Stimulated activated naive CD8-positive, alpha-beta T cell treated with anti-CD3 and anti-CD28 coated beads, Interleukin-15, Interleukin-2, amounts not matched to agents 100 ng/mL and 50 ng/mL, for 24 hours (primary cell): ENCODE measurements around the gene ZBTB9.
A peak's percentile ranks its signal among the peaks of the same experiment; 100 is the strongest.

ENCODE experiments used
- H3K27ac Mint-ChIP-seq: one replicate; pipeline ENCODE4 v1.8.0; 2021; ENCODE audit warnings: mild to moderate bottlenecking, mixed read lengths
- H3K27me3 Mint-ChIP-seq: one replicate; pipeline ENCODE4 v1.8.0; 2021; ENCODE audit warnings: mixed read lengths
- H3K36me3 Mint-ChIP-seq: one replicate; pipeline ENCODE4 v1.8.0; 2021; ENCODE audit warnings: low read depth, mixed read lengths
- H3K4me1 Mint-ChIP-seq: one replicate; pipeline ENCODE4 v1.8.0; 2021; ENCODE audit warnings: low read depth, mixed read lengths
- H3K4me3 Mint-ChIP-seq: one replicate; pipeline ENCODE4 v1.8.0; 2021; ENCODE audit warnings: mild to moderate bottlenecking, mixed read lengths
- H3K9me3 Mint-ChIP-seq: one replicate; pipeline ENCODE4 v1.8.0; 2021; ENCODE audit warnings: mixed read lengths

Gene ZBTB9, protein sequence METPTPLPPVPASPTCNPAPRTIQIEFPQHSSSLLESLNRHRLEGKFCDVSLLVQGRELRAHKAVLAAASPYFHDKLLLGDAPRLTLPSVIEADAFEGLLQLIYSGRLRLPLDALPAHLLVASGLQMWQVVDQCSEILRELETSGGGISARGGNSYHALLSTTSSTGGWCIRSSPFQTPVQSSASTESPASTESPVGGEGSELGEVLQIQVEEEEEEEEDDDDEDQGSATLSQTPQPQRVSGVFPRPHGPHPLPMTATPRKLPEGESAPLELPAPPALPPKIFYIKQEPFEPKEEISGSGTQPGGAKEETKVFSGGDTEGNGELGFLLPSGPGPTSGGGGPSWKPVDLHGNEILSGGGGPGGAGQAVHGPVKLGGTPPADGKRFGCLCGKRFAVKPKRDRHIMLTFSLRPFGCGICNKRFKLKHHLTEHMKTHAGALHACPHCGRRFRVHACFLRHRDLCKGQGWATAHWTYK

DNA sequence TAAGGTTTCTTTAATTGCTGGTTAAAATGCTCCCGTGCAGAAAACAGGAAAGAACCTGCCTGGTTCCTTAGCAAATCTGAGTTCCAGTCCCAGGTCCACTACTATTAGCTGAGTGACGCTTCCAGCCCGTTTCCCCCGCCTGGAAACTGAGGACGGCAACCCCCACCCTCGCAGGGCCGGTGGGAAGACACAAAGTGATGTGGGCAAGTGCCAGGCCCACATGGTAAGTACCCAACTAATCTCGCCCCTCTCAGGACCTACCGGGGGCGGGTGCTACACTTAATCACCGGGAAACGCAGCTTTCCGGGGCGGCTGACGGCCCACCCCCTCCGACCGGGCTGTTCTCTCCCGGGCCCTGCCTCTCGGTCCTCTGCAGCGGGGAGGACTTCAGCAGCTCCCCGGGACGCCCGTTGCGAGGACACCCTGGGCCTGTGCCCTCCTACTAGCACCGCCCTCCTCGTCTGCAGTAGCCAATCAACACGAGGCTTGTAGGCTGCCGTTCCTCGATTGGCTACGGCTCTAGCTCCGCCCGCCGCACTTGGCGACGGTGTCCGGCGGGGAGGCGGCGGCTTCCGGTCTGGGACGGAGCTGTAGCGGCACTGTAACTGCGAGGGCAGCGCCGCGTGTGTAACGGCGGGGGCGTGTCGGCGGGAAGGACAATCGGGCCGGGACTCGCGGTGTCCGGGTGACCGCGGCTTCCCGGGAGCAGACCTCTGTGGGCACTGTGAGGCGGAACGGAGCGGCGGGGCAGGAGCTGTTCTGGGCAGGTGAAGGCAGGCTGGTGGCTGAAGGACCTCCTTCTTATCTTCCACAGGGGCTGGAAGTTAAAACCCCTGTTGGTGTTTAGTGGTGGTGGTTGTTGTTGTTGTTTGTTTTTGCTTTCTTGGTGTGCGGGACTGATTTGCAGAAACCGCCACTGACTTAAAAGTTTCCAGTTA lies at the start of gene ZBTB9:
ZBTB9 (plus strand) TSS at position 568 of the 938 bp plus-strand sequence. CDS start 525 bp downstream, outside the sequence.
- peak within 1 kb of the TSS; percentile 88 for H3K27ac Mint-ChIP-seq
- H3K27me3 Mint-ChIP-seq, result no peaks in the 10 kb centered on the region
- H3K9me3 Mint-ChIP-seq, result no peaks in the 10 kb centered on the region
- peaks cover 30% of the 10 kb centered on the region for H3K4me1 Mint-ChIP-seq
- H3K4me3 Mint-ChIP-seq, result peak within 1 kb of the TSS; percentile 93
- H3K36me3 Mint-ChIP-seq, result peaks cover 27% of the 10 kb centered on the region

DNA sequence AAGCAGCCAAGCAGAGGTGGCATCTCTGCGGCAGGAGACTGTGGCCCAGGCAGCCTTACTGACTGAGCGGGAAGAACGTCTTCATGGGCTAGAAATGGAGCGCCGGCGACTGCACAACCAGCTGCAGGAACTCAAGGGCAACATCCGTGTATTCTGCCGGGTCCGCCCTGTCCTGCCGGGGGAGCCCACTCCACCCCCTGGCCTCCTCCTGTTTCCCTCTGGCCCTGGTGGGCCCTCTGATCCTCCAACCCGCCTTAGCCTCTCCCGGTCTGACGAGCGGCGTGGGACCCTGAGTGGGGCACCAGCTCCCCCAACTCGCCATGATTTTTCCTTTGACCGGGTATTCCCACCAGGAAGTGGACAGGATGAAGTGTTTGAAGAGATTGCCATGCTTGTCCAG lies 49.5 kb upstream of the ZBTB9 start:
- Mint-ChIP-seq H3K36me3 (peaks cover 76% of the 10 kb centered on the region), H3K4me1 (peaks cover 9% of the 10 kb centered on the region), H3K27me3 (no peaks in the 10 kb centered on the region), H3K9me3 (no peaks in the 10 kb centered on the region), H3K27ac (no peak overlapping the region), H3K4me3 (no peak overlapping the region)

DNA sequence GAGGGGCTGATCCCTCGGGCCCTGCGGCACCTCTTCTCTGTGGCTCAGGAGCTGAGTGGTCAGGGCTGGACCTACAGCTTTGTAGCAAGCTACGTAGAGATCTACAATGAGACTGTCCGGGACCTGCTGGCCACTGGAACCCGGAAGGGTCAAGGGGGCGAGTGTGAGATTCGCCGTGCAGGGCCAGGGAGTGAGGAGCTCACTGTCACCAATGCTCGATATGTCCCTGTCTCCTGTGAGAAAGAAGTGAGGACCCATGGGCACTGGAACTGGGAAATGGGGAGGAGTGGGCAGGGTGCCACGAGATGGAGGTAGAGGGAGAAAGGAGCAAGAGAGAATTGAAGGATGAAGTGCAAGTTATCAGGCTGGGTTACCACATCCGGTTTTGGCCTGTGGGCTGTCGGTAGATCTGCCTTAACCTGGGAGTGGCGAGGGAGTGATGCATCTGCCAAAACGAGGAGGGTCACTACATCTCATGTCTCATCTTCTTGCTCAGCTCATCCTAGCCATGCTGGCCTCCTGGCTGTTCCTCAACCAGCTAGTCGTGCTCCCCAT lies 48.9 kb upstream of the ZBTB9 start:
- Mint-ChIP-seq H3K27ac (no peak overlapping the region), H3K27me3 (no peaks in the 10 kb centered on the region), H3K4me3 (no peak overlapping the region), H3K9me3 (no peaks in the 10 kb centered on the region), H3K4me1 (peaks cover 11% of the 10 kb centered on the region), H3K36me3 (peaks cover 72% of the 10 kb centered on the region)

DNA sequence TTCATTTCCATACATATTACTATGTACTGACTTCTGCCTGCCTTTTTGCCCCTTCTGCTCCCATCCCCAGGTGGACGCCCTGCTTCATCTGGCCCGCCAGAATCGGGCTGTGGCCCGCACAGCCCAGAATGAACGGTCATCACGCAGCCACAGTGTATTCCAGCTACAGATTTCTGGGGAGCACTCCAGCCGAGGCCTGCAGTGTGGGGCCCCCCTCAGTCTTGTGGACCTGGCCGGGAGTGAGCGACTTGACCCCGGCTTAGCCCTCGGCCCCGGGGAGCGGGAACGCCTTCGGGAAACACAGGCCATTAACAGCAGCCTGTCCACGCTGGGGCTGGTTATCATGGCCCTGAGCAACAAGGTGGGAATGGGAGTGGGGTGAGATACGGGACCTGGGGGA lies 48.2 kb upstream of the ZBTB9 start:
- peaks cover 72% of the 10 kb centered on the region for H3K36me3 Mint-ChIP-seq
- H3K4me1 Mint-ChIP-seq, result peaks cover 11% of the 10 kb centered on the region
- no peak overlapping the region for H3K4me3 Mint-ChIP-seq
- no peak overlapping the region for H3K27ac Mint-ChIP-seq
- no peaks in the 10 kb centered on the region for H3K27me3 Mint-ChIP-seq
- no peaks in the 10 kb centered on the region for H3K9me3 Mint-ChIP-seq

DNA sequence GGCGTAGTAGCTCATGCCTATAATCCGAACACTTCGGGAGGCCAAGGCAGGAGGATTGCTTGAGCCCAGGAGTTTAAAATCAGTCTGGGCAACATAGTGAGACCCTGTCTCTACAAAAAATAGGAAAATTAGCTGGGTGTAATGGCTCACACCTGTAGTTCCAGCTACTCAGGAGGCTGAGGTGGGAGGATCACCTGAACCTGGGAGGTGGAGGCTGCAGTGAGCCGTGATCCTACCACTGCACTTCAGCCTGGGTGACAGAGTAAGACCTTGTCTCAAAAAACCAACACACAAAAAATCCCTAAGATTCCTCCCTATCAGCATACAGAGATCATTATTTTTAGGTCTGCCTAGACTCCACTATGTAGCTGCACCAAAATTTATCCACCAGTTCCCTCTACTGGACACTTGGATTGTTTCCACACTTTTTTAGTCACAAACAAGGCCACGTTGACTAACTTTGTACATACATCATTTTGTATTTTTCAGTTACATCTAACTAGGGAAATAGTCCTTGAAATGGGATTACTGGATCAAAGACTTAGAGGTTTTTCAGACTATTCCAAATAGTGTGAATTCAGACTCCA lies 47.2 kb upstream of the ZBTB9 start:
- H3K27me3 Mint-ChIP-seq, result no peaks in the 10 kb centered on the region
- peaks cover 68% of the 10 kb centered on the region for H3K36me3 Mint-ChIP-seq
- peaks cover 20% of the 10 kb centered on the region for H3K4me1 Mint-ChIP-seq
- no peak overlapping the region for H3K27ac Mint-ChIP-seq
- H3K9me3 Mint-ChIP-seq, result no peaks in the 10 kb centered on the region
- H3K4me3 Mint-ChIP-seq, result no peak overlapping the region

DNA sequence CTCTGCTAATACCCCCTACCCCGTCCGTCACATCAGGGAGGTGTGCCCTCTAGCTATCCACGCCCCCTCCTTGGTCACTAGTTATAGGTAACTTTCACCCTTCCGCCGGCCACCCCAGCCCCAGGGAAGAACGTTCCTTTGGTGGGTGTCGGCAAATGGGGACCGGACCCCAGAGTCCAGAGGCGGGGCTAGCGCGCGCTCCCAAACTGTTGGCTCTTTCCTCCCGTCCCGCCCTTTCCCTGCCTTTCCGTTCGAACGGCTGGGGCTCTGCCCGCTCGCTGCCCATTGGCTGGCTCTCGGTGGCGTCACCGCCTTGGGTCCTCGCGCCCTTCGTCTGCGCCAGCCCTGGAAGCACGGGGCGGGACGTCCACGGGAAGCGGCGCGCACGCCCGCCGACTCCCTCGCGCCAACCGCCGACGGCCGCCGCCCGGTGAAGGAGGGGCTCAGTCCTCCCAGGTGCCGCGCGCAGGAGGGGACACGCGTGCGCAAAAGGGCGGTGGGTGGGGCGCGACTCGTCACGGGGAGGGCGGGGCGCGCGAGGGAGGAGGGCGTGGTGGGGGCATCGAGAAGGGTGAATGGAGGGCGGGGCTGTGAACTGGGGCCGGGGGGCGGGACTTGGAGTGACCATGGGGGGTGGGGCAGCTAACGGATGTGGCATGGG lies 44.2 kb upstream of the ZBTB9 start:
- Mint-ChIP-seq H3K36me3 (peaks cover 61% of the 10 kb centered on the region), H3K27ac (peak overlapping the region; percentile 93), H3K4me3 (peak overlapping the region; percentile 83), H3K4me1 (peaks cover 44% of the 10 kb centered on the region), H3K27me3 (no peaks in the 10 kb centered on the region), H3K9me3 (no peaks in the 10 kb centered on the region)

DNA sequence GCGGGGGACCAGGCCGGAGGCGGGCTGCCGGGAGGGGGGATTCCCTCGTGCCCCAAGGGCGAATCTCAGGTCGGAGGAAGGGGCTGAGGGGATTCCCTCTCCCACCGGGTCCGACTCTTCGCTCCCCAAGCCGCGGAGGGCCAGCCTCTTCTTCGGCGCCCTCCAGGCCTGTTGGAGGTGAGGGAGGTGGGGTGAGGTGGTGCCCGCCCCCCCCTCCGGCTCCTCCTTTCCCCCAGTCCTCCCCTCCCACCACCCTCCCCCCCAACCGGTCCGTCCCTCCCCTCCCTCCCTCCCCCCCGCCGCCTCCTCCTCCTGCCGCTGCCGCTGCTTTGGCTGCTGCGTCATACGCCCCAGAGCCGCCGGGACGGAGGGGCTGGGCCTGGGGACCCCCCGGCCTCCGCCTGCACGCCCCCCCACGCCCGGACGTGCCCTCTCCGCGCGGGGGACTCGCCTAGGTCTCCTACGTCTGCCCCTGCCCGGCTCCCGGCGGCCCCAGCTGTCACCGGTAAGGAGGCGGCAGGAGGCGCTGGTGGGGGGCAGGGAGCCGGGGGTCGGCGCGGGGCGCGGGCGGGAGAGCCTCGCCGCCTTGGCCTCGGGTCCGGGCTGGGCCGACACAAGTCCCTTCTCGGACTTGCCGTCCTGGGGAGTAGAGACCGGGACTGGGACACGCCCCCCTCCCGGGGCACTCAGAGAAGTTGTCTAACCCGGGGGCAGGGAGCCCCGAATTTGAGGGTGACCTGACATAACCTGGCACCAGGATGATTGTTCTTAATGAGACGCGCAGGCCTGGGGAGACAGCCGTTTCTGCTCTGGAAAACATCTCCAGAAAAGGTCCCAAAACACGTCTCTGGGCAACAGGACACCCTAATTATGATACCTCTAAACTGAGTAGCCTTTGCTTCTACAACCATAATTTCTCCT lies 43.4 kb upstream of the ZBTB9 start, which contains the start of gene PHF1:
PHF1 (plus strand) TSS at position 304 of the 921 bp plus-strand sequence. CDS start 1,250 bp downstream, outside the sequence.
- Mint-ChIP-seq H3K27me3 (no peaks in the 10 kb centered on the region), H3K27ac (peak within 1 kb of the TSS; percentile 93), H3K4me3 (peak within 1 kb of the TSS; percentile 83), H3K36me3 (peaks cover 60% of the 10 kb centered on the region), H3K9me3 (no peaks in the 10 kb centered on the region), H3K4me1 (peaks cover 52% of the 10 kb centered on the region)

DNA sequence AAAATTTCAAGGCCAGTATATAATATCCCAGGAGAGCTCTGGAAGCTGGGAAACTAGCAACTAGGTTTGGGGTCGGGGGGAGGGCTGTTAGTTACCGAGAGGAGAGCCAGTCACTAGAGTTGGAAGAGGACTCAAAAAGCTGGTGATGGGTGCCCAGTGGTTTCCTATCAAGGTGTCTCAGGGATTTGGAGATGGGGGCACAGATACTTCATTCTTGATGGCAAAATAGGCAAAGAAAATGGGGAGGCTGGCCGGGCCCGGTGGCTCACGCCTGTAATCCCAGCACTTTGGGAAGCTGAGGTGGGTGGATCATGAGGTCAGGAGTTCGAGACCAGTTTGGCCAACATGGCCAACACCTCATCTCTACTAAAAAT lies 42.8 kb upstream of the ZBTB9 start:
- Mint-ChIP-seq H3K27me3 (no peaks in the 10 kb centered on the region), H3K27ac (peak overlapping the region; percentile 72), H3K4me3 (peak overlapping the region; percentile 83), H3K36me3 (peaks cover 60% of the 10 kb centered on the region), H3K4me1 (peaks cover 58% of the 10 kb centered on the region), H3K9me3 (no peaks in the 10 kb centered on the region)

DNA sequence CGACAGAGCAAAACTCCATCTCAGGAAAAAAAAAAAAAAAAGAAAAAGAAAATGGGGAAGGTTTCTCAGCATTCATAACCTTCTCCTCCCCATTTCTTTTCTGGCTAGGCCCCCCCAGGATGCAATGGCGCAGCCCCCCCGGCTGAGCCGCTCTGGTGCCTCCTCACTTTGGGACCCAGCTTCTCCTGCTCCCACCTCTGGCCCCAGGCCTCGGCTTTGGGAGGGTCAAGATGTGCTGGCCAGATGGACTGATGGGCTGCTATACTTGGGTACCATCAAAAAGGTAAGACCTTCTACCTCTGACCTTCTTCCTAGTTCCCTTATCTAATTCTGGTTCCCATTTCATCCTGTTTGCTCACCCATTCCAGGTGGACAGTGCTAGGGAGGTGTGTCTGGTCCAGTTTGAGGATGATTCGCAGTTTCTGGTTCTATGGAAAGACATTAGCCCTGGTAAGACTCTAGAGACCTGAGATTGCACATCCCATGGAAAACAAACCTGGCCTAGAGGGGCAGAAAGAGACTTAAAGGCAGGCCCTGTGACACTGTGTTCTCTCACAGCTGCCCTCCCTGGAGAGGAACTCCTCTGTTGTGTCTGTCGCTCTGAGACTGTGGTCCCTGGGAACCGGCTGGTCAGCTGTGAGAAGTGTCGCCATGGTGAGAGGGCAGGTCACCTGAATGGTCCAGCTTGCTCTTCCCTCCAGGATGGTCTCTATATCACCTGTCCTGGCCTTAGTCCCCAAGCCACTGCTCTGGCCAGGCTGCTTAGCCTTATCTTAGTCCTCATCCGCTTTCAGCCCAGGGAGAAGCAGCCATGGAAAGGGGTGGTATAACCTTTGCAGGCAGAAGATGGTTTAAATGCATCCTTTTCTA lies 42.0 kb upstream of the ZBTB9 start:
- H3K4me1 Mint-ChIP-seq, result peaks cover 66% of the 10 kb centered on the region

DNA sequence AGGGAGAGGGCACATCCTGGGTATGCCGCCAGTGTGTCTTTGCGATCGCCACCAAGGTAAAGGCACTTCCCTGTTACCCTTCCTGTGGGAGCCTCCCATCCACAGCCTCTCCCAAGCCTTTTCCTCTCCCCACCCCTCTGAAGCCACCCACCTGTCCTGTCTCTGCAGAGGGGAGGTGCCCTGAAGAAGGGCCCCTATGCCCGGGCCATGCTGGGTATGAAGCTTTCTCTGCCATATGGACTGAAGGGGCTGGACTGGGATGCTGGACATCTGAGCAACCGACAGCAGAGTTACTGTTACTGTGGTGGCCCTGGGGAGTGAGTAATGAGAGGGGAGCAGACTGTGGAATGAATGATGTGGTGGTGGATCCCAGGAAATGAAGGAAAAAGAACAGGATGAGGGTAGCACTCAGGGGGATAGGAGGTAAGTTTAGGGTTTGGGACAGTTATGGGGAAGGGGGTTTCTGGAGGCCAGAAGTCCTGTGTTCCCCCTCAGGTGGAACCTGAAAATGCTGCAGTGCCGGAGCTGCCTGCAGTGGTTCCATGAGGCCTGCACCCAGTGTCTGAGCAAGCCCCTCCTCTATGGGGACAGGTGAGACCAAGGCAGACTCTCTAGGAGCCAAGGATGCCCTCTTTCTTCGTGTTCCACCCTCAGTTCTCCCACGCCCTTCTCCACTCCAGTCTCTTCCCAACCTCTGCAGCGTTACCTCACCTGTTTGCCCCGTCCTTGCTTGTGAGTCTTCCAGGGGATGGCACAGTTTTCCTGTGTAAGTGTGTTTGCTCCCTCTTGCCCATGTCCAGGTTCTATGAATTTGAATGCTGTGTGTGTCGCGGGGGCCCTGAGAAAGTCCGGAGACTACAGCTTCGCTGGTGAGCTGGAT lies 40.9 kb upstream of the ZBTB9 start:
- H3K4me1 Mint-ChIP-seq, result peaks cover 70% of the 10 kb centered on the region
- no peaks in the 10 kb centered on the region for H3K9me3 Mint-ChIP-seq
- H3K4me3 Mint-ChIP-seq, result no peak overlapping the region
- peaks cover 45% of the 10 kb centered on the region for H3K36me3 Mint-ChIP-seq
- H3K27me3 Mint-ChIP-seq, result no peaks in the 10 kb centered on the region
- no peak overlapping the region for H3K27ac Mint-ChIP-seq

More for the DNA sequence above, 42.0 kb upstream of the ZBTB9 start:
- H3K36me3 Mint-ChIP-seq, result peaks cover 54% of the 10 kb centered on the region
- peak overlapping the region; percentile 81 for H3K27ac Mint-ChIP-seq
- no peaks in the 10 kb centered on the region for H3K9me3 Mint-ChIP-seq
- H3K27me3 Mint-ChIP-seq, result no peaks in the 10 kb centered on the region
- H3K4me3 Mint-ChIP-seq, result peak overlapping the region; percentile 51

DNA sequence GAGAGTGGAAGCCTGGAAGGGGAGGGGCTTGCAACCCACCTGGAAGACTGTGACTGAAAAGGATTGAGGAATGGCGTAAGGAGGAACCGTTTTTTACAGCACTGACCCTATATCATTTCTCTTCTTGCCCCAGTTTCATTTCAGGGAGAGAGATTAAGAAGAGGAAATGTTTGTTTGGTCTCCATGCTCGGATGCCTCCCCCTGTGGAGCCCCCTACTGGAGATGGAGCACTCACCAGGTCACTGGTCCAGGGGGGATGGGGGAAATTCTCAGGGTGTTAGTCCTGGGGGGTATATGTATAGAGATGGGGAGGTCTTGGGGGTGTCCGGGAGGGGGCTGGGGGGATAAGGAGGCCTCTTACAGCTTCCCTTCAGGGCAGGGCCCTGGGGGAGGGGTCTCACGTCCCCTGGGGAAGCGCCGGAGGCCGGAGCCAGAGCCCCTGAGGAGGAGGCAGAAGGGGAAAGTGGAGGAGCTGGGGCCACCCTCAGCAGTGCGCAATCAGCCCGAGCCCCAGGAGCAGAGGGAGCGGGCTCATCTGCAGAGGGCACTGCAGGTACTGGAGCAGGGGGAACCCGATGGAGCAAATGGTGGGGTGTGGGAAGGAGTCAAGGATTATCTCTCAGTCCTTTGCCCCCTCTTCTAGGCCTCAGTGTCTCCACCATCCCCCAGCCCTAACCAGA lies 39.6 kb upstream of the ZBTB9 start:
- Mint-ChIP-seq H3K4me3 (no peak overlapping the region), H3K9me3 (no peaks in the 10 kb centered on the region), H3K27me3 (no peaks in the 10 kb centered on the region), H3K4me1 (peaks cover 76% of the 10 kb centered on the region), H3K36me3 (peaks cover 35% of the 10 kb centered on the region), H3K27ac (peak overlapping the region; percentile 10)
